DMS153 treated with DMSO at 0.1 percent for 48 hours (cell line): ENCODE results near the gene TLX2.

ENCODE experiments used
- DNase-seq: peaks from one replicate; lab custom pipeline; 2025; ENCODE audit not compliant: unreplicated experiment; lab: John Stamatoyannopoulos, UW

The TLX2 gene

DNA sequence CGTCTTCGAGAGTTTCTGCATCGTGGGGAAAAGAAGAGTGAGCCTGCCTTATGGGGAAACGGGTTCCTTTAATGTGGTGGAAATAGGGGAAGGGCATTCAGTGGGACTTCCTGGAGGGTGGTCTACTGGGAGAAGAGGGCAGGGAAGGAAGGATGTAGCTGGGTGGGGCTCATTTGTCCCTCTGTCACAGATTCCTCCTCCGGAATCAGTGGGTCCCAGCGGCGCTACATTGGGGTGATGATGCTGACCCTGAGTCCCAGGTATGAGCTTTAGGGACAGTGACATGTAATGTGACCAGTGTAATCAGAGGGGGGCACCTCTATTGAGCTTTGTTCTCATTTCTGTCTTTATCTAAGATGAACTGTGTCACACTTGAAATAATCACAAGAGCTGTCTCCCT, 17.4 kb downstream of the TLX2 start:
- no peak for DNase-seq

DNA sequence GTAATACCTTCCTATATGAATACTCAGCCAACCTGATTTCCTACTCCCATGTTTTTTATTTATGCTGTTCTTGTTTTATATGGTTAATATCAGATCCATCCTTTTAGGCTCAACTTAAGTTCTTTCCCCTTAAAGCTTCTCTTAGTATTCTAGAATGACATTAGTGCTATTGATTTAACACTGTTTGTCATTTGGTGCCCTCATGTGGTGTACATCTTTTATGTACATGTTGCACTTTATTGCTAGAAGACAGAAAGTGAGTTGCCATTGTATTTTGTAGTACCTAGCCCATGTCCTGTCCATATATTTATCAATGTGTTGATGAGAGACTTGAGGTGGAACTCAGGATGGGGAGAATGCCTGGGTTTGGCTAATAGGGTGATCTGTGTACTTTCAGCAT, 18.0 kb downstream of the TLX2 start:
- DNase-seq: no peak

DNA sequence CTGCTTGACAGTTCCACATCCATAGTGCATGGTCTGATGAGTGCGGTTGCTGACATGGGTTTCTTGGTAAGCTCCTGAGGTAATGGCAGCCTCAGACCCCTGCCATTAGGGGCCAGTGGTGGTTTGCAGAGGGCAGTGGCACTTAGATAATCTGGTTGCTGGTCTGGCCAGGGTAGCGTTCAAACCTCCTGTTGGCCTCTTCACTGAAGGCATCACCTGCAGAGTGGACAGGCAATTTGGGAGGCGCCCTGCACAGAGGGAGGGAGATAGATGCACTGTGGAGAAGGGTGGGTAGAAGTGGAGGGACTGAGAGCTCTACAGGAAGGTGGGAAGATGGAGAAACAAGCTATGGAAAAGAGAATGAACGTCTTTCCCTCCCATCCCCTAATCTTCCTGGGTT, 19.2 kb downstream of the TLX2 start:
- DNase-seq: no peak

DNA sequence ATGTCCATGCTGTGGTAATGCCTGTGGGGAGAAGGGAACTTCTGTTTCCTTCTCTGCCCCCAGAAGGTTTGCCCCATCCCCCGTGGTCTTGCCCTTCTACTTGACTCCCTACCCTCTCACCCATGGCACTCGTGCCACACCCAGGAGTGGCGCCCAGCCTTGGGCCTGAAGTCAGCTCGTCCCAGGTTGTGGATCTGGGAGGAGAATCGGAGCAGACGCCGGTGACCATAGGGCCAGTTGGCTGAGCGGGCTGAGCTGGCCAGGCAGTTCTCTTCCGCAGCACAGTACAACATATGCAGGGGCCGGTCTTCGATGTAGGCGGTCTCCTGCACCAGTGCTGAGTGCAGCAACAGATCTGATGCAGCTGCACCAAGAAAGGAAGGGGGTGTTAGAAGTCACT, 20.2 kb downstream of the TLX2 start:
- DNase-seq: no peak

DNA sequence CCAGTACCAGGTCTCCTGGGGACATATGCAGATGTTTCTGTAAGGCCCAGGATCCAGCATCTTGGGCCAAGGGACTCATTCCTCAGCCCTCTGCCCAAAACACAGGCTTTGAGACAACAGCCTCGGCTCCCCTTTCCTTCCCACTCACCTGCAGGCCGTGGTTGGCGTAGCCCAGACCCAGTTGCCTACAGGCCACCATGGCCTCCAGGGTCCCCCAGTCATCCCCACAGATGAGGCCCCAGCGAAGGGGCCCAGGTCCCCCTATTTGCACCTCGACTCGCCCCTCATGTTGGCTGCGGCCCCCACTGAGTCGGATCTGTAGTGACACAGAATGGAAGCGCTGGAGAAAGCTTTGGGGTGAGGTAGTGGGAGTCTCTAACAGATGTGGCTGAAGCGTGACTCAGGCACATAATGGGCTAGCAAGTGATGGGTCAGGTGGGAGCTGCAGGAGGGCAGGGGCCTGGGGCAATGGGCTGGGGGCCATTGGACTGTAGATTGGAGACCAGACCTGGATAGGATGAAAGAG, 21.3 kb downstream of the TLX2 start:
- no peak for DNase-seq

DNA sequence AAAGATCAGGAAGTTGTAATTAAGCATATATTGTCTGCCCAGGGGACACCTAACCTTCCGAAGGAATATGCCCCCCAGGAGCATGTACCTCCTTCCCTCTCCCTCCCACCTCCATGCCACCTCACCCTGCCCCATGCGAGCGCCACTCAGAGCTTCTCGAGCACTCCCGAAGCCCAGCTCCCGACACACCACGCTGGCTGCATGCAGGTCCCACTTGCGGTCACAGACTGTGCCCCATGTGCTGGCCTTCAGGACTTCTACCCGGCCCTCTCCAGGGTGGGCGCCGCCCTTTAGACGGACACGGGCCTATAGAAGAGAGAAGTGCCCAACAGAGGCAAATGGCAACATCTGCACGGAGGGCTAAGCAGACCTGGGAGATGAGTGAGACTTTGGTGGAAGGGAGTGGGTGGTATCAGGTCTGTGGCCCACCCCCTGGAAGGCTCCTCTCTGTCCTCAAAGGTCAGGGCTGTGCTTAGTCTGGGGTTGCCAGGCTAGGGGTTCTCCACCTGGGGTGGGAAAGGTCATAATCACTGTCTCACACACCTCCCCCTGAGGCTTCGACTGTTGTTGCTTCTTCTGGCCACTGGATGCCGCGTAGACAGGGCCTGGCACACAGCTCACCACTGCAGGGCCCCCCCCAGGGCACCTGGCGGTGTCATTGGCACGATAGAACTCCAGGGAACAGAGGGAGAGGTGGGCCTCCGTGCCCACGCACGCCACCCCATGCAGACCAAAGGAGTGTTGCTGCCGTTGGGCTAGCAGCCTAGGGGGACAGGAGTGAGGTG, 22.1 kb downstream of the TLX2 start:
- DNase-seq: no peak

DNA sequence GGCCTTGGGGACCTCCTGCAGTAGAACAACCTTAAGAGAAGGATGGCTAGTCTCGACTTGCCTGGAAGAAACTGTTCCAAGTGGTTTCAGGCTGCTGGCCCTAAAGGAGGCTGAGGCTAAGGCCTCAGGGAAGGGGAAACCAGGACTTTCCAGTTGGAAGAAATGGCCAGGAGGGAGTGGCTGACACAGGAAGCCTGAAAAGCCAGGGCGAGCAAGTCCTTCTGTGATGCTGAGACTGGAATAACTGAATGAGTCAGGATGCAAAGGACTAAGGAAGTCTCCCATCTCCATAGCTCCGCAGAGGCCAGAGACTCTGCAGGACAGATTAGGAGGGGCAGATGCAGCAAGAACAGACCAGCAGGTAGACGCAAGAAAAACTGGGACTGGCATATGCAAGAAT, 22.9 kb downstream of the TLX2 start:
- DNase-seq: no peak

DNA sequence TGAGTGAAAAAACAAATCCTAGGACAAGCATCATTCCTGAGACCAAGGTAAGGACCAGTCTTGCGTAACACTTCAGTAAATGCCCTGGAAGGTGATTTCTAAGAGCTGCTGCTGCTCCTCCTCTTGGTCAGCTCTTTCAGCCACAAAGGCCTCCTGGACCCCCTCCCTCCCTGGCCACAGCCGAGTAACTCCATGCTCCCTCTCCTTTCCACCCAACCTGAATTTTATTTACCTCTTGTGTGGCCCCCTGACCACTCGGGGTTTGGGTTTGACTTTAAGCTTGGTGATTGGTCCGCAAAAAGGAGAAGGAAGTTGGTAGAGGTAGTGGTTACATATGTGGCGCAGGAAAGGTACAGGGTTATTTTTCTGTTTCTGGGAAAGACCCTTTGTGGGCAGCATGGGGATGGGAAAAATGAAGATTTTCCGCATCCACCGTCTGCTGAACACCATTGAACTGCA, 24.7 kb downstream of the TLX2 start:
- no peak for DNase-seq

DNA sequence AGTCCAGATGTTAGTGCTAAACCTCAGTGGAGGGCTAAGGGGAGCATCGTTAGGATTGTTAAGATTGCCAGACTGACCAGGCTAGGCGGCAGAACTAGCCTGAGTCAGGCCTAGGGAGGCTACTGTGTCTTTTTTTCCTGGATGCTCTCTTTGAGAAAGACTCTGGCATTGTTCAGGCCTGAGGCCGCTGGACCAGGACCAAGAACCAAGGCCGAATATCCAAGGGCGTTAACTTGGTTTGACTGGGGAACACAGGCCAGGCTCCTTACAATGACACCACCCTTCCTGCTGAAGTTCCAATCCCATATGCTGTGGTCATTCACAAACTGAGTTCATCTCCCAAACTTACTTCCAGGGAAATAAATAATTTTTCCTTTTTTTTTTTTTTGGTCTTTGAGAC, 26.0 kb downstream of the TLX2 start:
- DNase-seq: no peak

DNA sequence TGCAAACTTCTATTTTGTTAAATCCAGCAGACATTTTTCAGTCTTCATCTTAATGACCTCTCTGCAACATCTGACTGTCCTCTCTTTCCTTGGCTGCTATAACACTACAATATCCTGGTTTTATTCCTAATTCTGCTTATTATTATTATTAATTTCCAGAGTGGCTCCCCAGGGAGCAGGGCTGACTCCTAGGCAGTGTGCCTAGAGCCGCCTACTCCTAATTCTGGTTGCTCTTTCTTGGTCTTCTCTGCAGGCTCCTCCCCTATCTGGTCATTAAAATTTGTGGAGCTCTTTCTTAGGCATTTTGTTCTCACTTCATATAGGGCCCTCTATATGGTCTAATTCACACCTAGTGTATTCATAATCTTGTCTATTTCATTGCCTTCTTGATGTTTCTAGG, 28.7 kb downstream of the TLX2 start:
- no peak for DNase-seq

DNA sequence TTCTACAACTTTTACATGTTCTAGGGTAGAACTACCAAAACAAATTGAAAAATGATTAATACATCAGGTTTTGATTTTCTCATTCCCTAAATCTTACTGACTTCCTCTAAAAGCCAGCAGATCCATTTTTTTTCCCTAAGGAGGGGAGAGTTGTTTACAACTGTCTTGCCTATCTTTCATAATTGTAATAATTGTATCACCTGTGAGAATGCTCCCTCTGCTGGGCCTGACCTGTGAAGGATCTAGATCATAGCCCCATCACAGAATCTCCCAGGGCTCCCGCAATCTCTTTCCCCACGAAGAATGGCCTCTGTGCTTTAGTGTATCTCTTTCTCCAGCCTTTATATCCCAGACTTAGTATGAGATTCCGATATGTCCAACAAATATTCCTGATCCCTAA, 30.4 kb downstream of the TLX2 start:
- DNase-seq: no peak

DNA sequence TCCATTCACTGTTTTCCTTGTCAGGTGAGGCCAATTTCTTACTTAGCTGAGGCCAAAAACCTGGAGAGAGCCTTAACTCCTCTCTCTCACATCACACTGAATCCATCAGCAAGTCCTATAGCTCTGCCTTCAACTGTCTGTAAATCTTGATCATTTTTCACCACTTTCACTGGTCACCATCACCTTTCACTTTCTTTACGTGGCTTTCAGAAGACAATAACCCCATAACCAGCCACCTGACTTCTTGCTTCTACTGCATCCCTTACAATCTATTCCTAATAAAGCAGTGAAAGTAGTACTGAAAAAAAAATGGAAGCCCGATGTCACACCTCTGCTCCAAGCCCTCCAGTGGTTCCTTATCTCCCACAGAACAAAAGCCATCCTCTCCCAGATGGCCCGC, 31.8 kb downstream of the TLX2 start:
- DNase-seq: no peak

DNA sequence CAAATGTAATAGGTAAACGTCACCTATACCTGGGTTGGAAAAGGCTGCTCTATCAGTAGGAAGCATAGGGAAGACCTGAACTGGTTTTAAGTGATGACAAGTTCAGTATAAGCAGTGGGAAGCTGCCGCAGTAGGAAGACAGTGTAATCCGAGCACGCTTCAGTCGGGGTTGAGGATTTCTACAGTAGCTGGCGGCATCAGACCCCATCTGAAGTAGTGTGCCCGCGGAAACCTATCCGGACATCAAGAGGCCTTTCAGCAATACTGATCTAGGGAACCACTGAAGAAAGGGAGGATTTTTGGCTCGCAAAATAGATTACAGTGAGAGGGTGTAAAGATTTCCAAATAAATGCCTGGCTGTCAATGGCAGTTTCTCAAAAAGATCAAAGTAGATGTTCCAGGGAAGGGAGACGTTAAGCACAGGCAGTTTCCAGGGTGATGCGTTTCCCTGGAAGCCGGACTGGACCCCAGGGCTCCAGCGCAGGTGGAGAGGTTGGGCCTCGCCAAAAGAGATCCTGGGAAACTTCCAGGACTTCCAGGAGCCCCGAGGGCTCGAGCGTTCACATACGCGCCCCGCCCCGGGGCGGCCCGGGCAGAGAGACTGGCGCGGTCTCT, 34.1 kb downstream of the TLX2 start:
- DNase-seq: no peak

DNA sequence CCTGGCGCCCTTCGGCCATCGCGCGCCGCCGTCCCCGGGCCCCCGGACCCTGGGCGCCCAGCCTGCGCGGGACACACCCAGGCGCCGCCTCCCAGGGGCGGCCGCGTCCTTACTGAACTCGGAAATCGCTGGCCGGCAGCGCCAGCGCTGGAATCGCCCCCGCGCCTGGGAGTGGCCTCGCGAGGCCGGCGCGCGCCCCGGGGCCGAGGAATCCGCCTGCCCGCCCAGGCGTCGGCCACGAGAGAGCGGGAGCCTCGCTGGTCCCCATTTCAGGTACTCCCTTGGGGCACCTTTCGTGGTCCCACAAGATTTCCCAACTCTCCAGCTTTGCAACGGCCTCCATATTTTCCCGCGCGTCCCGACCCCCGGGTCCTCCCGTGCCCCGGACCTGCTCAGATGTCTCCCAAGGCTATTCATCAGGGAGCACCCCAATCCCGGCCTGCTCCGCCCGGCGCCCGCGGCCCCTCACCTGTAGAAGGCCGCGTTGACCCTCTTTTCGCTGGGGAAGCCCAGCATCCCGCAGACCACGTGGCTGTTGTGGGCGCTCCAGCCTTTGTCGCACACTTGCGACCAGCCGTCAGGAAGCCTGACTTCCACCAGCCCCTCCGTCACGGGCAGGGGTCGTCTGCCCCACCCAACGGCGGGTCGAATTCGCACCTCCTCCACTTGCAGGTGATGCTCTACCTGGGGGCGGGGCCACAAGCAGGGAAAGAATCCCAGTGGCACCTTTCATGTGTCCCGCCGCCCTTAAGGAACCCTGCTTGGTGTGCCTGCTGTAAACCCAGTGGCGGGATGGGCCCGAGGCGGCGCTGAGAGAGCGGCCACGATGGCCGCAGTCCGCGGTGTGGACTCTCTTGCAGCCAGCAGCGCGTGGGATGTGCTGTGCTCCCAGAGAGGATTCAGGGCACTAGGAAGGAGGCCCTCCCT, 34.9 kb downstream of the TLX2 start:
- no peak for DNase-seq

DNA sequence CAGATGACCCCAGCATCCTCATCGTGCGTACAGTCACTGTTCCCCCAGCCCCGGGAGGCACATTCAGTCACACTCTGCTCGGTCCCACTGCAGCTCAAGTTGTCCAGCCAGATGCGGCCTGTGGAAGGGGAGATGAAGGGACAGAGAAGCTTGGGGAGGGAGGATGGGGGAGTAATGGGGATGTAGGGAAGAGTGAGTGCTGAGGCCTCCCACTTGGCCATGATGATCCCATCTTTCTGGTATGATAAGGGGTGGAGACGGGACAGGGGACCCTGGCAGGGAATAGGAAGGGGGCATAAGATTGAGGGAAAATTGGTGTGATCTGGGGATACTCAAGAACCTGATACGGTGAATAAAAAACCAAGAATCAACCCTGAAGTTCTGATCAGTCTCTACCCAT, 36.0 kb downstream of the TLX2 start:
- DNase-seq: no peak

DNA sequence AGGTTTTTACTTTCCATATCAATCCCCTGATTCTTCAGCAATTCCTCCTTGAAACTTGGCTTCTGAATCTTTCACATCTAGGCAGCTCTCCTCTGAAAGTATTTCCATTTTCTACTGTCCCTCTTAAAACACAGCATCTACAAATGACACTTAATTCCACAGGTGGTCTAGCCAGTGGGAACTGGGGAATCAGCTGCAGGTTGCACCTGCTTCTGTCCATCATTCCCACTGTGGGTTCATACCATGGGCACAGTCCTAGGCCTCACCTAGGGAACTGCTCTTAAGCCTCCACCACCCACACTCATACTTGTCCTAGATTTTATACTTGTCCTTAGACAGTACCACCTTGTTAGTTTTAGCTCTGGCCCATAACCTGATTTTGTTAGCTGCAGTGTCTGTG, 37.3 kb downstream of the TLX2 start:
- DNase-seq: no peak

DNA sequence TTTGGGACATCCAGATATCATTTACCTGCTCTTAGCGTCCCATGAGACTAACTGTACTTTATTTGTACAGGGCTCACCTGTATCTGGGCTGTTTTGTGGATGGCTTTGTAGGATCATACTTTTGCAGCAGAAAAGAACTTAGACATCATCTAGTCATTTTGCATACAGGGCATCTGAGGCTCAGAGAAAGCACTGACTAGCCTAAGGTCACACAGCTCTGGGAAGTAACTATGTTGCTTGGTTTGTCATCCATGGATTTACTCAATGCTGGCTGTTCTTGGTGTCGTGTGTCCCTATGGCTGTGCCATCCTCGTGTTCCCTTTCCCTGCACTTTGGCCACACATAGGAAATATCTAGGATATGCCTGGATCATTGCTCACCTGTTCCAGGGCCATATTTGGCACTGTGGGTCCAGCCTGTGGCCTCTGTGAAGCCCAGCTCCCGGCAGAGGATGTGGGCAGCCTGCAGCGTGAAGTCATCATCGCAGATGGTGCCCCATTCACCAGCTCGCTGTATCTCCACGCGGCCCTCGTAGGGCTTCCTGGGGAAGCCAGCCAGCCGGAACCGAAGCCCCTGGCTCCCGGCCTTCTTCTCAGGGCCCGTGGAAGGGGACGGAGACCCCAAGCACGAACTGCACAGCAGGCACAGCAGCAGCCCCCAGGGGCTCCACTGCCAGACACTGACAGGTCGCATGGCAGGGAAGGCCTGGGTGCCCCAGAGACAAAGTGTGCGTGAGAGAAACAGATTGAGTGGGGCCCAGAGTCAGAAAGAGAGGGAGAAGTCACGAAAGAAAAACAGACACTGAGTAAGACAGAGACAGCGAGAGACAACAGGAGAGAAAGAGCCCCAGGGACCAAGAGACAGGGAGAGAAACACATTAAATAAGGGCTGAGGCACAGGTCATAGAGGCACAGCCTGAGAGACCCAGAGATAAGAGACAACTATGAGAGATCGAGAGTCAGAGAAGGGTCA, 38.0 kb downstream of the TLX2 start:
- no peak for DNase-seq

DNA sequence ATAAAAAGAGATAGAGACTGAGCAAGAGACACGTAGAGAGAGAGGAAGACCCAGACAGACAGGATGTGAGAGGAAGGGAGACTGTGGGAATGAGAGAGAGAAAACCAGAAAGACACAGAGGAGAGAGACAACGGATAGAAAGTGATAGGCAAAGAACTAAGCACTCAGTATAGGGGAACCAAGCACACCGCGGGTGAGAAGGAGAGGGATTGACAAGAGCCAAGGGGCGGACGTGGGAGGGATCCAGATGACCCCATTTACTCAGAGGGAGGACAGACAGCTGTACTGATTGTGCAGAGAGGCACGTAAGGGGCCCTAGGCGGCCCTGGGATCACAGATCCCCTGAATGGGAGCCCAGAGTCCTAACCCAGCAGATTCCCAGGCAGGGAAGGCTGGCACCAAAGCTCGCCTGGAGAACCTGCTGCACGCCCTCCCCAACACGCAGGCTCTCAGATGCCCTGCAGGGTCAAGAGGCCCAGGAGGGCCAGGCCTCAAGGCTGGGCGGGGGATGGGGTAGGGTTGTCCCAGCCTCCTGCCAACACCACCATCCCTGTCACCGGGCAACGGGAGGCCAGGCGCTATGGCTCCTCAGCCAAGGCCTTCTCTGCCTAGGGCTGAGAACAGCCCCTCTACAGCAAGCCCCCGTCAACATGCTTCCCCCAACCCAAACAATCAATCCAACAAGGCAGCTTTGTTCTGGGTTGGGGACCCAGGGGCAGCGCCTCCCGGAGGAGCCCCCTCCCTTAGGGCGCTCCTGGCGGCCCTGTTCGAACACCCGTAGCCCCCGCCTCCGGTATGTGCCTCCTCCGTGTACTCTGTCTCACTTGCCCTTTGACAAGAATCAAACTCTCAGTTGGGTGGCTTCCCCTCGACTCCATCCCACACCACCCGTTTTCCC, 38.9 kb downstream of the TLX2 start:
- DNase-seq: no peak
